A375 (cell line): Measurements from ENCODE around the gene TMEM69. TPM values are rescaled to one million over a fixed set of nuclear protein-coding genes. Genes with fewer than 3 reads are reported as not detected.

Source experiments
- total RNA-seq: library from RNA; depleted of rRNA; stranded (reverse); fragments of >200 nt; shearing (Covaris generic); gene quantifications from 2 replicates; pipeline ENCODE4 v1.2.3, GENCODE V29; 2014; rRNA removed

Gene TMEM69, protein sequence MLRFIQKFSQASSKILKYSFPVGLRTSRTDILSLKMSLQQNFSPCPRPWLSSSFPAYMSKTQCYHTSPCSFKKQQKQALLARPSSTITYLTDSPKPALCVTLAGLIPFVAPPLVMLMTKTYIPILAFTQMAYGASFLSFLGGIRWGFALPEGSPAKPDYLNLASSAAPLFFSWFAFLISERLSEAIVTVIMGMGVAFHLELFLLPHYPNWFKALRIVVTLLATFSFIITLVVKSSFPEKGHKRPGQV
- total RNA-seq = 16.3 and 26.6 TPM in 2 replicates

DNA sequence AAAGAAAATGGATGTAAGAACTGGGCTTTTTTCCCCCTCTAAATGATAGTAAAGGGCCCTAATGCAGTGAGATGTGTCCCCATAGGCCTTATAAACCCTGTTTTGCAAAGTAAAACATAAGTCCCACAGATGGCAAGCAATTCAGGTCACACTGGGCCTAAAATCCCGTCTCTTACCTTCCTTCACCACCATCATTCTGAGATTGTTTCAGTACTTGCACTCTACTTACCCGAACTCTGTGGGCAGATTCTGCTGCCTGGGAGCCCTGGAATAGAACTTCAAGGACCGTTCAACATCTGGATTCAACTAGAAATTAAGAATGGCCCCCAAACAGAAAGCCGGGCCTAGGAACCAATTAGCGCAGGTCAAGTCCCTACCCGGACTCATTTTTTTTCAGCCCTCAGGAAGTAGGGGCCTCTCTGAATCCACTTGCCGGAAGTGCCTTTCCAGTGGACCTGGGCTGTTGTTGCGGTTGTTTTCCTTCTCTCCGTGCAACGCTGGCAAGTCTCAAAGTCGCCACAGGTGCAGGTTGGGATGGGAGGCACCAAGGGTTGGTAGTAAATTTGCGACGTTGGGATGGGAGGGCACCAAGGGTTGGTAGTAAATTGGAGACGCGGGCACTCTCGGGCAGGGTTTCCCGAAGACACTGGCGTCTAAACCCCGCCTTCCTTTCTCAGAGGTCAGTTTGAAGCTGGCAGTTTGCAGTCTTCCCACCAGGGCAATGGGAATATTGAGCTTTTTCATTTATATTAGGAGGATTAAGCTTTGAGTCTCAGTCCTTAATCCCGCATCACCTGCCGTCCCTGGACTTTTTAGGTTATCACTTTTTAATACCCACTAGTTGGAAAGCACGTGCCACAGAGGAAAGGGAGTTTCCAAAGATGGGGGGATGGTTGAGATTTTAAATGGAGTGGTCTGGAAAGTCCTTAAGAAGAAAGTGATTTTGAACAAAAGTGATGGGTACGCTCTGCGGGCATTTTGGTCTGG, at the start of gene TMEM69:
Gene TMEM69 (plus strand): TSS at position 428 of the 987 bp plus-strand sequence. CDS start 2,888 bp downstream, outside the sequence.

DNA sequence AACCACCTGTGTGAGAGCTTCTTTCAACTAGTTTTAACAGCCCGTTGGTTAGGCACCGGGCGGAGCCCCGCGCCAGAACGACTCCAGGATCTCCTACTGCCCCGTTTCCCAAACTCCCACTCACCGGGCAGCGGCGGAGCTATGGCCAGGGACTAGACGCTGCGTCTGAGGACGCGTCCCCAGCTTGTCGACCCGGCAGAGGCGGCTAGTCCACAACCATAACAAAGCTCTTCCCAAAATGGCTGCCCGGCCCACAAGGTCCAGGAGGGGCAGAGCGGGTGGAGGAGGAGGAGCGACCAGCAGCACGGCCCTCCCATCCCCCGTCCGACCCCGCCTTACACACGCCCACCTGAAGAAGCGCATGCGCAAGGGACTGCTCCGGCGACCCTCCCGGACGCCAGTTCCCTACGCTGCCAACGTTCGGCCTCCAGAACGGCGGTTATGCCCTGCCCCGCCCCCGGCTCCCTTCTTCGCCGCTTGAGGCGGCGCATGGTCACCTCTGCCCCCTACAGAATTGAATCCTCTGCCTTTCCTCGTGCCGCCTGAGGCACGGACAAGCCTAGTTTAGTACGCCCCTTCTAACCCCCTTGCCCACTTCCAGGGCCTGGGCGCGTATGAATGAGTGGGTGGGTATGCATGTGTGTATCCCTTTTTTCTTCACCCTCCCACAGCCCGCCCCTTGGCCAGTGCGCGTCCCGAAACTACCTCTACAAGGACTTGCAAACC, 1.5 kb upstream of the TMEM69 start, which contains the start of gene GPBP1L1:
Gene GPBP1L1 (minus strand): TSS at position 246 of the 726 bp plus-strand sequence. CDS start 27,446 bp downstream, outside the sequence.

Other genes with a start within 250 kb of the TMEM69 start
- gene TESK2, start 197.0 kb upstream of the TMEM69 start, total RNA-seq = 4.0 and 5.4 TPM in 2 replicates
- 3.3 and 4.3 TPM in 2 replicates for gene CCDC163, start 188.1 kb upstream of the TMEM69 start, total RNA-seq
- 9.8 and 12.8 TPM in 2 replicates for gene MMACHC, start 187.9 kb upstream of the TMEM69 start, total RNA-seq
- 443 and 469 TPM in 2 replicates for gene PRDX1, start 166.3 kb upstream of the TMEM69 start, total RNA-seq
- 74.3 and 76.6 TPM in 2 replicates for gene AKR1A1, start 137.4 kb upstream of the TMEM69 start, total RNA-seq
- gene NASP, start 104.1 kb upstream of the TMEM69 start, total RNA-seq = 166 and 182 TPM in 2 replicates
- gene CCDC17, start 64.1 kb upstream of the TMEM69 start, total RNA-seq = 1.4 and 1.9 TPM in 2 replicates
- 85.1 and 114 TPM in 2 replicates for gene GPBP1L1, start 1.6 kb upstream of the TMEM69 start, total RNA-seq
- gene IPP, start 62.5 kb downstream of the TMEM69 start, total RNA-seq = 6.5 and 7.0 TPM in 2 replicates
- 18.6 and 19.8 TPM in 2 replicates for gene MAST2, start 115.4 kb downstream of the TMEM69 start, total RNA-seq